Measurements from ENCODE around the gene SPRED2. TPM values are rescaled to one million over a fixed set of nuclear protein-coding genes. Genes with fewer than 3 reads are reported as not detected.

SPRED2 gene
- total and polyA plus RNA-seq, 10 donors = 3.5 to 26.4 (median 13.8) TPM

DNA sequence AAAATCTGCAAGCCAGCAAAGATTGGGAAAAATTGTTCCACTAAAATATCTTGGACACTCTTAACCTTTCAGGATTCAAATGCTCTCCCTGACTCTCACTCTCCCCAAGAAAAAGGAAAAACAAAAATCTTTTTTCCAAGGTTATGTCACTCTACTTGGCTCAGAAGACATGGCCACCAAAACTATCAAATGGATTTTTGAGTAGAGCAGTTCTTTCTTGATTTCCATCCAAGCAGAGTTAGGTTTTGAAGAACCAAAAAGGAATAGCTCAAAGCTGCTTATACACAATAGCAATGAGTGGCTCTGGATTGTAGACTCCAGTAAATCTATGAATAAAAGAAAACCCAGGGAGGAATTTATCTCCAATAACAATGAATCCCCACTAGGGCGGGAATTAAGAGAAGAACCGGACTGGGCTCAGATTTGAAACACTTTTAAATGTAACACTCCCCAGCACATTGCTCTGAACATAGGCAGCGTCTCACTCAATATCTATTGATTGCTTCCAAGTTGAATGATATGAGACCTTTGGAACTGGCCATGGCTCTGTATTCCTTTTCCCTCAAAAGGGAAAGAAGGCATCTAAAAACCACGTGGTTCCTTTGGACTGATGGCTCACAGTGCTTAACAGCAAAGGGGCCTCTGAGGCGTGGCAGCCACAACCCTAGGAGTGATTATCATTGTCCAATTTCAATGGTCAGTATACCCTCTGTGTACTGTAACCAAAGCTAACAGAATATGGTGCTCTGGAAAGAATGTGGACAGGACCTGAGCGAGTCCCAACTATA, 68.3 kb downstream of the SPRED2 start:
- WGBS, 5 donors = 89 to 93% (median 91%) methylated on average over 6 of the region's 6 CpGs
- DNase-seq = no peak

DNA sequence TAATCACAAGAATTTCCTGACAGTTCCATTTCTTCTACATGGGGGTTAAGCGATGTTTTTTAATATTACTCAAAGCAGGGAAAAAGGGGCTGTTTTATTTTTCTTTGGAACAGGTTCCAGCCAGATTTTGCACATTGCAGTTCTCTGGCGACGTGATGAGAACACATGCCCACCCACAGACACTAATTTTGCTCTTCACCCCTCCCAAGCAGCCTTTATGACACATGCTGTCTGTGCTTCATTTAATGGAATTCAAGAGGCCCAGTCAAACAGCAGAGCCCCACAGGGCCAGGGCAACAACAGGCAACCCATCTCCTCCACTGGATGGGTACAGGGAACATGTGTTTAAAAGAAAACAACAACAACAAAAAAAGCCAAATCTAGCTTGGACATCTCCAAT, 70.8 kb downstream of the SPRED2 start:
- H3K4me1 ChIP-seq = peaks cover 0 to 49% (median 9%) of the 10 kb centered on the region in 6 donors
- DNase-seq = no peak

More for the DNA sequence above, 68.3 kb downstream of the SPRED2 start:
- H3K27ac ChIP-seq = no peak overlapping the region
- no peaks in the 10 kb centered on the region for H3K27me3 ChIP-seq (replicated peaks in 1 of 7)
- intact Hi-C loops (cut with DNase I; ENCODE audit: low total_unique reads) = no loop called here
- TF ChIP-seq POLR2AphosphoS5 (IDR thresholded peaks at IDR 0.05) (no peak), POLR2A (IDR thresholded peaks at IDR 0.05) (no peak)
- TF ChIP-seq, protein P1, sequence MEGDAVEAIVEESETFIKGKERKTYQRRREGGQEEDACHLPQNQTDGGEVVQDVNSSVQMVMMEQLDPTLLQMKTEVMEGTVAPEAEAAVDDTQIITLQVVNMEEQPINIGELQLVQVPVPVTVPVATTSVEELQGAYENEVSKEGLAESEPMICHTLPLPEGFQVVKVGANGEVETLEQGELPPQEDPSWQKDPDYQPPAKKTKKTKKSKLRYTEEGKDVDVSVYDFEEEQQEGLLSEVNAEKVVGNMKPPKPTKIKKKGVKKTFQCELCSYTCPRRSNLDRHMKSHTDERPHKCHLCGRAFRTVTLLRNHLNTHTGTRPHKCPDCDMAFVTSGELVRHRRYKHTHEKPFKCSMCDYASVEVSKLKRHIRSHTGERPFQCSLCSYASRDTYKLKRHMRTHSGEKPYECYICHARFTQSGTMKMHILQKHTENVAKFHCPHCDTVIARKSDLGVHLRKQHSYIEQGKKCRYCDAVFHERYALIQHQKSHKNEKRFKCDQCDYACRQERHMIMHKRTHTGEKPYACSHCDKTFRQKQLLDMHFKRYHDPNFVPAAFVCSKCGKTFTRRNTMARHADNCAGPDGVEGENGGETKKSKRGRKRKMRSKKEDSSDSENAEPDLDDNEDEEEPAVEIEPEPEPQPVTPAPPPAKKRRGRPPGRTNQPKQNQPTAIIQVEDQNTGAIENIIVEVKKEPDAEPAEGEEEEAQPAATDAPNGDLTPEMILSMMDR (IDR thresholded peaks at IDR 0.05 in 8 of 11, conservative IDR thresholded peaks at IDR 0.05 in 3 of 11) = no peak
- peaks cover 0 to 55% (median 18%) of the 10 kb centered on the region in 6 donors for H3K4me1 ChIP-seq
- no peaks in the 10 kb centered on the region for H3K9me3 ChIP-seq
- H3K36me3 ChIP-seq = no peaks in the 10 kb centered on the region
- no peak overlapping the region for H3K4me3 ChIP-seq

DNA sequence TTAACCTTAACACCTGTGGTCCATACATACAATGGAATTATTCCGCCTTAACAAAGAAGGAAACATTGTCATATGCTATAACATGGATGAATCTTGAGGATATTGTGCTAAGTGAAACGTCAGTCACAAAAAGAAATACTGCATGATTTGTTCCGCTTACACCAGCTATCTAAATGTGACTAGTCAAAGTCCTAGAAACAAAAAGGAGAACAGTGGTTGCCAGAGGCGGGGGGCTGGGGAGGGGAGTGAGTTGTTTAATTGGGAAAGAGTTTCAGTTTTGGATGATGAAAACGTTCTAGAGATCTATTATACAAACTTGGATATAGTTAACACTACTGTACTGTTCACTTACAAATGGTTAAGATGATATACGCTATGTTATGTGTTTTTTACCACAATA, 72.0 kb downstream of the SPRED2 start:
- WGBS, 5 donors = 70 to 83% (median 74%) methylated on average over 6 of the region's 6 CpGs
- no peak for DNase-seq
- H3K27me3 ChIP-seq (replicated peaks in 1 of 7) = no peaks in the 10 kb centered on the region
- no peaks in the 10 kb centered on the region for H3K9me3 ChIP-seq
- no peaks in the 10 kb centered on the region for H3K36me3 ChIP-seq
- H3K4me1 ChIP-seq = peaks cover 0 to 37% (median 6%) of the 10 kb centered on the region in 6 donors
- TF ChIP-seq, protein P1 (IDR thresholded peaks at IDR 0.05 in 8 of 11, conservative IDR thresholded peaks at IDR 0.05 in 3 of 11) = no peak
- TF ChIP-seq POLR2AphosphoS5 (IDR thresholded peaks at IDR 0.05) (no peak), POLR2A (IDR thresholded peaks at IDR 0.05) (no peak)
- no peak overlapping the region for H3K27ac ChIP-seq
- no peak overlapping the region for H3K4me3 ChIP-seq
- intact Hi-C loops (cut with DNase I; ENCODE audit: low total_unique reads) = no loop called here

More for the DNA sequence above, 70.8 kb downstream of the SPRED2 start:
- H3K4me3 ChIP-seq = no peak overlapping the region
- no peak for TF ChIP-seq POLR2AphosphoS5 (IDR thresholded peaks at IDR 0.05)
- TF ChIP-seq, protein P1 (IDR thresholded peaks at IDR 0.05 in 8 of 11, conservative IDR thresholded peaks at IDR 0.05 in 3 of 11) = no peak
- TF ChIP-seq POLR2A (IDR thresholded peaks at IDR 0.05) = no peak
- no peaks in the 10 kb centered on the region for H3K9me3 ChIP-seq
- H3K27ac ChIP-seq = no peak overlapping the region
- no peaks in the 10 kb centered on the region for H3K36me3 ChIP-seq
- WGBS, 5 donors = 72 to 90% (median 86%) methylated on average over 3 of the region's 3 CpGs
- no peaks in the 10 kb centered on the region for H3K27me3 ChIP-seq (replicated peaks in 1 of 7)
- intact Hi-C loops (cut with DNase I; ENCODE audit: low total_unique reads) = no loop called here

DNA sequence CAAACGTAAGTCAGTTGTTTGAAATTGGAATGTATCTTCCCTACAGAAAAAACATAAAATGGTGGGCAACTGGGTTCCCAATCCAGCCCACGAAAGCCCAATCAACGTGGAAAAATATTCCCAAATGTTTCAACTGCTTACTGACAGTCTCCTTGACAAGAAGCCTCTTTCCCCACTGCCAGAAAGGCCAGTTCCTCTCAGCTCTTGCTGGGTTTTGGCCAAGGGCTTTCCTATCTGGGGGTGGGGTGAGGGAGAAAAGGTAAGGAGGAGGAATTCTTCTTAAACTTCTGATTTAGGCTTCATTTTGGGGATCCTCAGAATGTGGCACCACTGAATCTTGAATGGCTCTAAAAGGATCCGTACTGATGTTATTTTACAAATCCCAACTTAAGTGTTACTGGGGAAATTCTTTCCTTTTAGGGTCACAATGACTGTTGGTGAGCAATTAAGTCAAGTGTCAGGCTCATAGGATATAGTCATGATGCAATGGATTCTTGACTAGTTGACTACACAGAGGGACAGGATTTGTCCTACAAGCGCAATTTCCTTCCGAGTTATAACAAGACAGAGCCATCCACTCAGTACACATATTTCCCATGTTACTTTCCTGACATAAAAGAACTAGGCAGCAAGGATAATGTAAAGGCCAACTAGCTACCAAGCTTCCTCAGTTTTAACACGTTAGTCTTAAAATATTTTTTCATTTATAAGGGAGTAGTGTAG, 73.6 kb downstream of the SPRED2 start:
- intact Hi-C loops (cut with DNase I; ENCODE audit: low total_unique reads) = no loop called here
- H3K9me3 ChIP-seq = no peaks in the 10 kb centered on the region
- no peaks in the 10 kb centered on the region for H3K27me3 ChIP-seq (replicated peaks in 1 of 7)
- H3K36me3 ChIP-seq = no peaks in the 10 kb centered on the region
- H3K4me3 ChIP-seq = no peak overlapping the region
- no peak for TF ChIP-seq POLR2AphosphoS5 (IDR thresholded peaks at IDR 0.05)
- TF ChIP-seq POLR2A (IDR thresholded peaks at IDR 0.05) = no peak
- WGBS, 5 donors = 48 to 83% (median 73%) methylated on average over 7 of the region's 7 CpGs
- H3K27ac ChIP-seq = peak overlapping the region in 2 of 8 donors; percentile 16 to 34
- DNase-seq = no peak
- H3K4me1 ChIP-seq = peaks cover 0 to 37% (median 9%) of the 10 kb centered on the region in 6 donors

All from spleen (tissue), 11 donors.